ENCODE measurements around the gene COL21A1. TPM values are rescaled to one million over a fixed set of nuclear protein-coding genes. Genes with fewer than 3 reads are reported as not detected.

COL21A1 gene
- total and polyA plus RNA-seq, 5 experiments from 2014 or later = not detected

DNA sequence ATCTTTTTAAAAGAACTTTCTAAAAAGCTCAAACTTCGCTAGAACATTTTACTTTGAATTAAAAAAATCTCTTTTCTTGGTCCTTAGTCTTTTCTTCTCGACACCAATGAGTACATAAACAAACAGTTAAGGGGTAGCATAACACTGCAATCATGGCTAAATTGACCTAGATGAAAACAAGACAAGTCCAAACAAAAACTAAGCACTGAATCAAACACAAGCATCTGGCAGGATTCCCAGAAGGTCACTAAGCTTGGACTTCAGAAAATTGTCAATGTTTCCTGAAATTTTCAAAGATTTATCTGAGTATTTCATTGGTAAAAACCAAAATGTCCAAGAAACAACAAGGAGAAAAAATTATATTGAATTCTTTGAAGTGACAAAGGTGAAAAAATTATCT, 5.0 kb downstream of the COL21A1 start:
- POLR2A ChIA-PET = no interaction called here
- H3K27me3 Mint-ChIP-seq = peaks cover 0 to 3% (median 0%) of the 10 kb centered on the region in 5 donors
- ATAC-seq (no peak), DNase-seq (no peak)
- H3K27ac Mint-ChIP-seq = no peak overlapping the region
- H3K36me3 Mint-ChIP-seq = no peaks in the 10 kb centered on the region
- no peak overlapping the region for H3K4me3 Mint-ChIP-seq
- peaks cover 0 to 5% (median 0%) of the 10 kb centered on the region in 9 donors for H3K9me3 Mint-ChIP-seq
- H3K4me1 Mint-ChIP-seq = no peaks in the 10 kb centered on the region

DNA sequence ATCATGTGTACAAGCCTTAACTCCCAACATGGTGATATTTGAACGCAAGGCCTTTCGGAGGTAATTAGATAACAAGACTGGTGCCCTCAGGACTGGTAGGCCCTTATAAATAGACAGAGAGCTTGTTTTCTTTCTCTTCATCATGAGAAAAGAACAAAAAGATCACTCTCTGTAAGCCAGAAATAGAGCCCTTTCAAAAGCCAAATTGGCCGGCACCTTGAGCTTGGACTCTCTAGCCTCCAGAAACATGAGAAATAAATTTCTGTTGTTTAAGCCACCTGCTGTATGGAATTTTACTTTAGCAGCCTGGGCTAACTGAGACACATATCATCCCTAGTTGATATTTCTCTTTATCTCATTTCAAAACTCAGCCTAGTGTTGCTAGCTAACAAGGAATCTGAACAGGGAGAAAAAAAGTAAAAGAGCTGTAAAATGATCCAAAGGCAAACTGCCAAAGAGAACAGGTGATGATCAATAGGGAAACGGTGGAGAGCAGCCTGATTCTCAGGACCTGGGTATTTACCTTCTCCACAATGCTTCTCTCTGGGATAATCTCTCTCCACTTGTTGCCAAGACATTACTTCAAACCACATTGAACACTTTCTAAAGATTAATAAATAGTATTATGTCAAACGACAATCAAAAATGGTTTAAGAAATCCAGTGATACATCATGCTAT, 6.1 kb downstream of the COL21A1 start:
- Mint-ChIP-seq H3K4me1 (no peaks in the 10 kb centered on the region), H3K4me3 (no peak overlapping the region), H3K9me3 (peaks cover 0 to 5% (median 0%) of the 10 kb centered on the region in 9 donors), H3K27ac (no peak overlapping the region), H3K36me3 (no peaks in the 10 kb centered on the region), H3K27me3 (no peaks in the 10 kb centered on the region)
- no peak for DNase-seq
- ATAC-seq = no peak
- POLR2A ChIA-PET = no interaction called here

DNA sequence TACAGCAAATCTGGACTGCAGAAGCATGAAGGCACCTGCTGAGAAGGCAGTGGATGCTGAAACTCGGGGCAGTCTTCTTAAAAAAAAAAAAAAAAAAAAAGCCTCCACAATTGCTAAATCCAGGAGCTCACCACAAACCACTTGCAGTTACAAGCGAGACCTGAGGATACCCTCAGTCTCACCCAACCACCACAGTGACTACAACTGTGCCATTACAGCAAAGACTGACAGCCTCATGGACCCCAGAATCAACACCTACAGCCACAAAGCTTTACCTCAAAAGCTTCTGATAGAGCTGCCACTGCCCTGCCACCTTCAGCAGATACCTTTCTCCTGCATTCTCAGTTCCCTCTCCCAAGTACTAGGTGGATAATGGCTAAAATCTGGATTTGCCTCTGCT, 9.0 kb downstream of the COL21A1 start:
- Mint-ChIP-seq H3K4me1 (no peaks in the 10 kb centered on the region), H3K9me3 (peaks cover 0 to 8% (median 0%) of the 10 kb centered on the region in 9 donors), H3K27me3 (no peaks in the 10 kb centered on the region), H3K27ac (no peak overlapping the region), H3K4me3 (no peak overlapping the region), H3K36me3 (no peaks in the 10 kb centered on the region)
- no peak for ATAC-seq
- DNase-seq = no peak
- POLR2A ChIA-PET = no interaction called here

DNA sequence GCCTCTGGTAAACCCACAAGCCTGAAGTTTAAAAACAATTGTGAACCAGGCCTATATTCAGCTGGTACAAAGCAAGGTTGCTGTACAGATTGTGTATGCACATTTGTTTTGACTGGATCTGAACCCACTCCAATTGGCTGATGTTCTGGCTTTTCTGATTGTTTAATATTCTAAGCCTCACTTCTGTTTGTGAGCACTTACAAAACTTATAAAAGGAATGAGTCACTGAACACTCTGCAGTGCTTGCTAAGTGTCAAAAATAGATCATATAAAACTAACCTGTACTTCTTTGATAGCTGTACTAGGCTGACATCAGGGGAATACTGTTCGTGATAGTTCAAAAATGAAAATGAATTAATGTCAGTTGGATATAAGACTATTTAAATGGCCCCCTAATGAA, 12.1 kb downstream of the COL21A1 start:
- ATAC-seq (no peak), DNase-seq (no peak)
- Mint-ChIP-seq H3K9me3 (peaks cover 0 to 9% (median 0%) of the 10 kb centered on the region in 9 donors), H3K27me3 (peaks cover 0 to 7% (median 0%) of the 10 kb centered on the region in 5 donors), H3K4me1 (no peaks in the 10 kb centered on the region), H3K4me3 (no peak overlapping the region), H3K27ac (no peak overlapping the region), H3K36me3 (no peaks in the 10 kb centered on the region)
- POLR2A ChIA-PET = no interaction called here

DNA sequence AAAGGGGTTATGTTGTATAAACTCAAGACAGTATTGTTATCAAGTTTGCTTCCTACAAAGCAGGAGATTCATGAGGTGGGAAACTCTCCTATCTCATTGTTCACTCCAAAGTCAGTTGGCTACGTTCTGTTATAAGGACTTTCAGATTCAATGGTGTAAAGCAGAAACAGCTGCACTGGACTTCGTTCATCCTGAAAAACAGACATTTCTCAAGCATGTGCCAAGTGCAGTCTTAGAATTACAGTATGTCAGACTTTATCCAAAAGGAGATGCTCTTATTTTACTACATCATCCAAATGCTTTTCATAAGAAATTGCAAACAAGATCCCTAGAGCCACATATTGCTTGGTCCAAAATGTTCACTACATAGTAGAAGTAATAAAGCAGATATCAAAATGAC, 14.9 kb downstream of the COL21A1 start:
- DNase-seq = no peak
- no peaks in the 10 kb centered on the region for H3K4me1 Mint-ChIP-seq
- H3K4me3 Mint-ChIP-seq = no peak overlapping the region
- H3K9me3 Mint-ChIP-seq = peaks cover 0 to 13% (median 1%) of the 10 kb centered on the region in 9 donors
- H3K27me3 Mint-ChIP-seq = peaks cover 0 to 7% (median 0%) of the 10 kb centered on the region in 5 donors
- no peak overlapping the region for H3K27ac Mint-ChIP-seq
- POLR2A ChIA-PET = no interaction called here
- H3K36me3 Mint-ChIP-seq = no peaks in the 10 kb centered on the region
- no peak for ATAC-seq

DNA sequence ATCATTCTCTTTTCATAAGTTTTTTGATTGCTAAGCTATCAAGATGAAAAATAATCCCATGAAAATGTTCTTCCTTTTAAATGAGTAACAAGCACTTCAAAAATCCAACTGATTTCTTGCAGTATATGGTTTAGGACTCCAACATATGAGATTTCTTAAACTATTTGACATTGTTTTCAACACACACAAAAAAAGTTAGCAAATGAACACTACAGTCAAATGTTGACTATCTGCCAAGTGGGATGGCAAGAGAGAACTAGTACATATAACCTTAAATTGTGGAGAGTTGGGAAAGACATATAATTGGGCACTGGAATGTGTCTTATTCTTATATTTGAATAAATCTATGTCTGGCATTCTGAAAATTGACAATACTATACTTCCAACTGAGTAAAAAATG, 15.6 kb downstream of the COL21A1 start:
- H3K27me3 Mint-ChIP-seq = peaks cover 0 to 7% (median 0%) of the 10 kb centered on the region in 5 donors

DNA sequence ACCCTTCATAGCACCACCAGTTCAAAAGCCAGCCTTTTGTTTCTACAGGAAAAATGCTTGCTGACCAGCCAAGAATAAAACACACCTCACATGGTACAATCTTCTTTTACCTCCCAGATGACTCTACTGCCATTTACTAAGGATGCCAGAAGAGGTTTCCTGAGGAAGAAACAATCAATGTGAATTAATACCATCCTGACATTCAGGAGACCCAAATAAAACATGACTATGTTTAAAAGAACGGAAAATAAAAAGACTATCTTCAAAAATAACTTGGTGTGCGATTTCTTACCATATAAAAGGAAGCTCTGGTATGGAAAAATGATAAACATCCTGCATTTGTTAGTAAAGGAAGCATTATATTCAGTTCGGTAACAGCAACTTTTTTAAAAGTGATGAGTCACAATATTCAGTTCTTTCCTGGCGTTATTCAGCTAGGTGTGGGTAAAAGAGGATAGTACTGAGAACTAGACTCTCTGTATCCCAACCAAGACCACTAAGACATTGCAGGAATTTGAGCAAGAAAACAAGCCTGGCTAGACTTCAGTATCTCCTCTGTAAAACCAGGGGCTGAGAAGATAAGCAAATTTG, 16.3 kb downstream of the COL21A1 start:
- peaks cover 0 to 7% (median 0%) of the 10 kb centered on the region in 5 donors for H3K27me3 Mint-ChIP-seq
- H3K27ac Mint-ChIP-seq = no peak overlapping the region
- H3K4me1 Mint-ChIP-seq = no peaks in the 10 kb centered on the region
- no peak for ATAC-seq
- H3K36me3 Mint-ChIP-seq = no peaks in the 10 kb centered on the region
- POLR2A ChIA-PET = no interaction called here
- peaks cover 0 to 13% (median 1%) of the 10 kb centered on the region in 9 donors for H3K9me3 Mint-ChIP-seq
- no peak for DNase-seq
- no peak overlapping the region for H3K4me3 Mint-ChIP-seq

More for the DNA sequence above, 15.6 kb downstream of the COL21A1 start:
- ATAC-seq (no peak), DNase-seq (no peak)
- Mint-ChIP-seq H3K9me3 (peaks cover 0 to 13% (median 1%) of the 10 kb centered on the region in 9 donors), H3K4me1 (no peaks in the 10 kb centered on the region), H3K36me3 (no peaks in the 10 kb centered on the region), H3K4me3 (no peak overlapping the region), H3K27ac (no peak overlapping the region)
- POLR2A ChIA-PET = no interaction called here

DNA sequence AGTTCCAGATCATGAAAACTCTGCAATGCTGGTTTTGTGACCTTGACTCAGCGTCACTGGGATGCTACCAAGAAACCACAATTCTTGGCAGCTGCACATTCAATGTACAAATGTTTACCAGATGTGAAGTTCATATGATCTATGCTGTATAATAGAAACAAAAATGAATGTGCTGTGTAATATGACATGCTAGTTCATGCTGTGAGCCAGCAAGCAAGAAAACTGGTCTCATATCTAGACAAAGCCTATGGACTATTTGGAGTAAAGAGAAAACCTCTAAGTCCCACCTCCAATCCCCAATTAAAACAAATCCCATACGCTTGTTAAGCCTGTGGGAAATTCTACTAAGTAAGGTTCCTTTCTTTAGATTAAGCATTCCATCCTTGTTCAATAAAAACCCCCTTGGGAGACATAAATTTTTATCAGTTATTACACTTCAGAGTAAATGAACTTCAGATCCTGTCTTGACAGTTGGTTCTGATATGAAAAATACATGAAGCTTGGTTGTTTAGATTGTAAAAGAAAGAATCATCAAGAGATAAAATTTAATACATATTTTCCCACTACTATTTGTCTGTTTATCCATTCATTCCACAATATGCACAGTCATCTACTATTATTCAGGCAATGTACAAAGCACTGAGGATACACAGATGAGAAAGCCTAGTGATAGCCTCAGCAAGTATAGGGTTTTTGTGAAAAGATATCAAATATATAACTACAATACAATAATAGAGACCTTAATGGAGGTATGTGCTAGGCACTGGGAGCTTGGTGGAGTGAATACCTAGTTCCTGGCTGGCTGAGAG, 20.1 kb downstream of the COL21A1 start:
- Mint-ChIP-seq H3K27ac (no peak overlapping the region), H3K27me3 (peaks cover 0 to 7% (median 0%) of the 10 kb centered on the region in 5 donors), H3K36me3 (no peaks in the 10 kb centered on the region), H3K4me1 (no peaks in the 10 kb centered on the region), H3K4me3 (no peak overlapping the region), H3K9me3 (peaks cover 0 to 12% (median 0%) of the 10 kb centered on the region in 9 donors)
- POLR2A ChIA-PET = no interaction called here
- DNase-seq (no peak), ATAC-seq (no peak)

DNA sequence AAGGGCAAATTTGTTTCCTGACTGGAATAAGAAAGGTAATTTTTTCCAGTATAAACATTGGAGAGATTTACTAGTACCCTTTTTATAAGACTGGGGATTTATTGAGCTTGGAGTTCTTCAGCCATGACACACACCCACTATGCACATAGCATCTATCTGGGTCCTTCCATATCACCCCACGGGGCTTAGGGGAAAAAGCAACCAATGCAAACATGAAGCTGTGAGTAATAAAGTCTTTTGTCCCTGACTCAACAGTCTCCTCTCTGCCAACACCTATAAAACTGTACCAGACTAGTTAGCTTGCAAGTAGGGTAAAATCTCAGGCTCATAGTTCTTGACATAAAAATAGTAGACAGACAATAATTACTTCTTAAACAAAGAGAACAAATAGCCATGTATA, 23.4 kb downstream of the COL21A1 start:
- no peaks in the 10 kb centered on the region for H3K4me1 Mint-ChIP-seq
- DNase-seq (no peak), ATAC-seq (no peak)
- H3K27me3 Mint-ChIP-seq = peaks cover 0 to 1% (median 0%) of the 10 kb centered on the region in 5 donors
- no peak overlapping the region for H3K27ac Mint-ChIP-seq
- H3K9me3 Mint-ChIP-seq = peaks cover 0 to 12% (median 0%) of the 10 kb centered on the region in 9 donors
- POLR2A ChIA-PET = no interaction called here
- no peak overlapping the region for H3K4me3 Mint-ChIP-seq
- no peaks in the 10 kb centered on the region for H3K36me3 Mint-ChIP-seq

DNA sequence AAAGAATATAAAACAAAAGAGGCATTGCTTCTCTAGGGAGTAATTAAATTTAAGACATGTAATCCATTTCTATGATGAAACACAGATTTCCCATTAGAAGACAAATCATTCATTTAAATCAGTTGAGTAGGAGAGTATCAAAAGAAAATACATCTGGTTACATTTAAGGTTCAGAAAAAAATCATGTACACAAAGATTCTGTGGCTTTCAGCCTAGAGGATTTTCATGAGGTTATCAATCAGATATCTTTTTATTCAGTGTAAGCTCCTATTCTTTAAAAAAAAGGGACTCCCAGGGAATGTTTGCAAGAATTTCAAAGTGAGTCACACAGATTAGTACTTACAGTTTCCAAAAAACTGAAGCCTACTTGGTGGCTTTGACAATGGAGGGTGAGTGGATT, 24.9 kb downstream of the COL21A1 start:
- DNase-seq (no peak), ATAC-seq (no peak)
- Mint-ChIP-seq H3K4me3 (no peak overlapping the region), H3K9me3 (peaks cover 0 to 6% (median 0%) of the 10 kb centered on the region in 9 donors), H3K4me1 (no peaks in the 10 kb centered on the region), H3K27ac (no peak overlapping the region), H3K36me3 (no peaks in the 10 kb centered on the region), H3K27me3 (peaks cover 0 to 1% (median 0%) of the 10 kb centered on the region in 5 donors)
- POLR2A ChIA-PET = no interaction called here

DNA sequence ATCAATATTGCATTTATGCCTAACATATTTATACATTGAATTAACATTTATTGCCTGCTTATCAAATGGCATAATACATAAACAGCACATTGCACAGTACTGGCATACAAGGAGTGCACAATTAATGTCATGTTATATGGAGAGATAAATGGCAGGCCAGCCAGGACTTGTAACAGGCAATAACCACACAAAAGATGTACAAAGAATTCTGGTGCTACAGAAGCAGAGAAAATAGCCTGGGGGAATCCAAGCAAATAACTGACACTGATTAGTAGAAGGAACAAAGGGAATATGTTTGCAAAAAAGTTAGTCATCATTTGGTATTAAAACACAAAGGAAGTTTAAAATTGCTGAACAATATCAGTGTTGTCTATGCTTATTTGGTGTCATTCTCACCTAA, 27.3 kb downstream of the COL21A1 start:
- H3K4me1 Mint-ChIP-seq = no peaks in the 10 kb centered on the region
- no peak for ATAC-seq

DNA sequence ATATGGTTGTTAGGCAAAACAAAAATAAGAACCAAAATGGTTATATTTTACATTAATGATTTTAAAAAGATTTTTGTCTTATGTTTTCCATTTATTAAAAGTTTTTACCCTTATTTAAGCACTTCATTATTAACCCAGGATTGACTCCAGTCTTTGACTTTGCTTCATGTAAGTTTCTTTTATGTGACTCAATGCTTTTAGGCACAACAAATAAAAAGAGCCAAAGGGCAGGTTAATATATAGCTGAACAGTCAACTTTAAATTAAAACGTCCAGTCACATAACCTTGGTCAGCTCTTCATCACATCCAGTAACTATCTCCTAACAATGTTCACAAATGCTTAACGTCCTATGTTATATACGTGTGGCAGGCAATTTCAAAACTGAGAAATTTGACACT, 32.7 kb downstream of the COL21A1 start:
- ATAC-seq = no peak
- H3K4me1 Mint-ChIP-seq = no peaks in the 10 kb centered on the region
- DNase-seq = no peak
- no peak overlapping the region for H3K27ac Mint-ChIP-seq
- H3K9me3 Mint-ChIP-seq = peaks cover 0 to 12% (median 0%) of the 10 kb centered on the region in 9 donors
- H3K36me3 Mint-ChIP-seq = no peaks in the 10 kb centered on the region
- H3K27me3 Mint-ChIP-seq = no peaks in the 10 kb centered on the region
- POLR2A ChIA-PET = no interaction called here
- no peak overlapping the region for H3K4me3 Mint-ChIP-seq

More for the DNA sequence above, 27.3 kb downstream of the COL21A1 start:
- H3K27ac Mint-ChIP-seq = no peak overlapping the region
- H3K27me3 Mint-ChIP-seq = no peaks in the 10 kb centered on the region
- POLR2A ChIA-PET = no interaction called here
- H3K36me3 Mint-ChIP-seq = no peaks in the 10 kb centered on the region
- peaks cover 0 to 12% (median 0%) of the 10 kb centered on the region in 9 donors for H3K9me3 Mint-ChIP-seq
- DNase-seq = no peak
- no peak overlapping the region for H3K4me3 Mint-ChIP-seq

DNA sequence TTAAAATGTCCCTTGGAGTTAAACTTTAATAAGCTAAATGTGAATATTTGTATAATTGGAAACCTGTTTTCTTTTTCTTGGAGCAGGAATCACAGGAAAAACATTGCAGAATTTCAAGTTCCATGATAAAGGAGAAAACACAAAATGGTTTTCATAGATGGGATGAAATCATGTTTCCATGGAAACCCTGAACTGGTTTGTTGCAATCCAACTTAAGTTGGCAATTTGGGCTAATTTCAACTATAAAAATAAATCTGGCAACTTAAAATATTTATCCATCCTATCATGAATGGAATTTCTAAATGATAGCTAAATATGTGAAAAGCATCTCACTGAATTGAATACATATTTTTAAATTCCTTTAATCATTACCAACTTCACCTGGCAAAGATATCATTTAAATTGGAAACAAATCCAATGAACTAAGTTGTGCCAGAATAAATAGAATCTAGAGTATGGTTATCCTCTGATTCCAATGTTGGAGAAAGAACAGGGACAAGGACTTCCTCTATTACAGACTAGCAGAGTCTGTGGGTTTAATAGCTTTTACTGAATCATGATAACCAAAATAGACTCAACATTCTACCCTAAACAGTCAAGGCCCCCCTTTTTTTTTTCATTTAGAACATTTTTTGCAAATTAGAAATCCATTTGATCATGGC, 33.2 kb downstream of the COL21A1 start:
- Mint-ChIP-seq H3K27me3 (no peaks in the 10 kb centered on the region), H3K36me3 (no peaks in the 10 kb centered on the region), H3K4me3 (no peak overlapping the region), H3K27ac (no peak overlapping the region), H3K4me1 (no peaks in the 10 kb centered on the region), H3K9me3 (peaks cover 0 to 10% (median 0%) of the 10 kb centered on the region in 9 donors)
- POLR2A ChIA-PET = no interaction called here
- no peak for DNase-seq
- ATAC-seq = no peak
